Activated naive CD4-positive, alpha-beta T cell treated with anti-CD3 and anti-CD28 coated beads for 36 hours (primary cell): ENCODE measurements around the gene RNF213. TPM values are rescaled to one million over a fixed set of nuclear protein-coding genes. Genes with fewer than 3 reads are reported as not detected.

Experiments used
- CTCF ChIA-PET: fragments of 350-600 bp; sonication (Branson Sonifier 250); formaldehyde crosslinking; loops from one replicate; lab custom pipeline; 2021; ENCODE audit warnings: antibody characterized with exemption; lab: Charles Lee
- DNase-seq: peaks from one replicate; pipeline ENCODE4 v3.0.0-alpha.2; 2020
- H3K27ac Mint-ChIP-seq: one replicate; pipeline ENCODE4 v1.8.0; 2021; ENCODE audit warnings: mild to moderate bottlenecking, mixed read lengths
- H3K27me3 Mint-ChIP-seq: one replicate; pipeline ENCODE4 v1.8.0; 2021; ENCODE audit warnings: low read depth, mixed read lengths
- H3K36me3 Mint-ChIP-seq: one replicate; pipeline ENCODE4 v1.8.0; 2021; ENCODE audit warnings: low read depth, mixed read lengths
- H3K4me1 Mint-ChIP-seq: one replicate; pipeline ENCODE4 v1.8.0; 2021; ENCODE audit warnings: low read depth, mixed read lengths
- H3K4me3 Mint-ChIP-seq: one replicate; pipeline ENCODE4 v1.8.0; 2021; ENCODE audit warnings: mild to moderate bottlenecking, moderate library complexity, mixed read lengths
- H3K9me3 Mint-ChIP-seq: one replicate; pipeline ENCODE4 v1.8.0; 2021; ENCODE audit warnings: mixed read lengths
- intact Hi-C: fragments of 100-400 bp; cut with micrococcal nuclease; formaldehyde crosslinking; loops from one replicate; pipeline ENCODE4 v1.15.1; 2023
- total RNA-seq, 2 experiments: library from RNA; stranded (reverse); gene quantifications; one replicate each; pipeline ENCODE4 v1.2.3, GENCODE V29; 2021

Gene RNF213
- total RNA-seq, 2 experiments from 2014 or later: 234 to 250 TPM

DNA sequence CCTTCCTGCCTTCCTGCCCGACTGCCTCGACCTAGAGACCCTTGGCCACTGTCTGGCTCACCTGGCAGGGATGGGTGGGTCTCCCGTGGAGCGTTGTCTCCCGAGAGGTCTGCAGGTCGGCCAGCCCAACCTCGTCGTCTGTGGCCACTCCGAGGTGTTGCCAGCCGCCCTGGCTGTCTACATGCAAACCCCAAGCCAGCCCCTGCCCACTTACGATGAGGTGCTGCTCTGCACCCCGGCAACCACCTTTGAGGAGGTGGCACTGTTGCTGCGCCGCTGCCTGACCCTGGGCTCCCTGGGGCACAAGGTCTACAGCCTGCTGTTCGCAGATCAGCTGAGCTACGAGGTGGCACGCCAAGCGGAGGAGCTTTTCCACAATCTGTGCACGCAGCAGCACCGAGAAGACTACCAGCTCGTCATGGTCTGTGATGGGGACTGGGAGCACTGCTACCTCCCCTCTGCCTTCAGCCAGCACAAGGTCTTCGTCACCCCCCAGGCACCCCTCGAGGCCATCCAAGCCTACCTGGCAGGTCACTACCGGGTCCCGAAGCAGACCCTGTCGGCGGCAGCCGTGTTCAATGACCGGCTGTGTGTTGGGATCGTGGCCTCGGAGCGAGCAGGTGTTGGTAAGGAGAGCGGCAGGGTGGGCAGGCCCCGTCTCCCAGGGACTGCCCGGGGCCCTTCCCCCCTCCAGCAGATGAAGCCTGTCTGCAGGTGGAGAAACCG is 79.2 kb downstream of the RNF213 start:
- no peak overlapping the region for H3K4me3 Mint-ChIP-seq
- no peaks in the 10 kb centered on the region for H3K27me3 Mint-ChIP-seq
- H3K27ac Mint-ChIP-seq: no peak overlapping the region
- DNase-seq: no peak
- H3K4me1 Mint-ChIP-seq: no peaks in the 10 kb centered on the region
- H3K36me3 Mint-ChIP-seq: peaks cover 61% of the 10 kb centered on the region
- H3K9me3 Mint-ChIP-seq: no peaks in the 10 kb centered on the region
- intact Hi-C loops: no loop called here
- CTCF ChIA-PET: no interaction called here

DNA sequence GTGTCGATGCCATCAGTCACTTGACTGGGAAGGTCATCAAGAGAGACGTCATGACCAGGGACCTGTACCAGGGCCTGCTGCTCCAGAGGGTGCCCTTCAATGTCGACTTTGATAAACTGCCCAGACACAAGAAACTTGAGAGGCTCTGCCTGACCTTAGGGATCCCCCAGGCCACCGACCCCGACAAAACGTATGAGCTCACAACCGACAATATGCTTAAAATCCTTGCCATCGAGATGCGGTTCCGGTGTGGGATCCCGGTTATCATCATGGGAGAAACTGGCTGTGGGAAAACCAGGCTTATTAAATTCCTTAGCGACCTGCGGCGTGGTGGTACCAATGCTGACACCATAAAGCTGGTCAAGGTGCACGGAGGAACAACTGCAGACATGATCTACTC is 84.7 kb downstream of the RNF213 start:
- DNase-seq: no peak
- Mint-ChIP-seq H3K27ac (no peak overlapping the region), H3K27me3 (no peaks in the 10 kb centered on the region), H3K36me3 (peaks cover 72% of the 10 kb centered on the region), H3K9me3 (no peaks in the 10 kb centered on the region), H3K4me3 (no peak overlapping the region), H3K4me1 (peaks cover 17% of the 10 kb centered on the region)
- CTCF ChIA-PET: interaction anchor here (0.6 to 0.7 kb wide), 2 partner anchors 35 to 150 kb away, joined by 3 to 4 read pairs; no protein-coding TSS in a partner anchor
- intact Hi-C loops: no loop called here

DNA sequence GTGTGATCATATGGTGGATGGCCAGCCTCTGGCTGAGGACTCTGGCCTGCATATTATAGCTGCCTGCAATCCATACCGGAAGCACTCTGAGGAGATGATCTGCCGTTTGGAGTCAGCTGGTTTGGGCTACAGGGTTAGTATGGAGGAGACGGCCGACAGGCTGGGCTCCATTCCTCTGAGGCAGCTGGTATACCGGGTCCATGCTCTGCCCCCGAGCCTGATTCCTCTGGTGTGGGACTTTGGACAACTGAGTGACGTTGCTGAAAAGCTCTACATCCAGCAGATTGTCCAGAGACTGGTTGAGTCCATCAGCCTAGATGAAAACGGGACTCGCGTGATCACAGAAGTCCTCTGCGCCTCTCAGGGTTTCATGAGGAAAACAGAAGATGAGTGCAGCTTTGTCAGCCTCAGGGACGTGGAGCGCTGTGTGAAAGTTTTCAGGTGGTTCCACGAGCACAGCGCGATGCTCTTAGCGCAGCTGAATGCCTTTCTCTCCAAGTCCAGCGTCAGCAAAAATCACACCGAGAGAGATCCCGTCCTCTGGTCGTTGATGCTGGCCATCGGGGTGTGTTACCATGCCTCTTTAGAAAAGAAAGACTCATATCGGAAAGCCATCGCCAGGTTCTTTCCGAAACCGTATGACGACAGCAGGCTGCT is 85.3 kb downstream of the RNF213 start:
- Mint-ChIP-seq H3K27me3 (no peaks in the 10 kb centered on the region), H3K4me1 (peaks cover 17% of the 10 kb centered on the region), H3K27ac (no peak overlapping the region), H3K4me3 (no peak overlapping the region), H3K36me3 (peaks cover 74% of the 10 kb centered on the region), H3K9me3 (no peaks in the 10 kb centered on the region)
- intact Hi-C loops: no loop called here
- DNase-seq: no peak
- CTCF ChIA-PET: interaction anchor here (0.6 kb wide), 1 partner anchor 35 kb away, joined by 4 read pairs; no protein-coding TSS in a partner anchor

DNA sequence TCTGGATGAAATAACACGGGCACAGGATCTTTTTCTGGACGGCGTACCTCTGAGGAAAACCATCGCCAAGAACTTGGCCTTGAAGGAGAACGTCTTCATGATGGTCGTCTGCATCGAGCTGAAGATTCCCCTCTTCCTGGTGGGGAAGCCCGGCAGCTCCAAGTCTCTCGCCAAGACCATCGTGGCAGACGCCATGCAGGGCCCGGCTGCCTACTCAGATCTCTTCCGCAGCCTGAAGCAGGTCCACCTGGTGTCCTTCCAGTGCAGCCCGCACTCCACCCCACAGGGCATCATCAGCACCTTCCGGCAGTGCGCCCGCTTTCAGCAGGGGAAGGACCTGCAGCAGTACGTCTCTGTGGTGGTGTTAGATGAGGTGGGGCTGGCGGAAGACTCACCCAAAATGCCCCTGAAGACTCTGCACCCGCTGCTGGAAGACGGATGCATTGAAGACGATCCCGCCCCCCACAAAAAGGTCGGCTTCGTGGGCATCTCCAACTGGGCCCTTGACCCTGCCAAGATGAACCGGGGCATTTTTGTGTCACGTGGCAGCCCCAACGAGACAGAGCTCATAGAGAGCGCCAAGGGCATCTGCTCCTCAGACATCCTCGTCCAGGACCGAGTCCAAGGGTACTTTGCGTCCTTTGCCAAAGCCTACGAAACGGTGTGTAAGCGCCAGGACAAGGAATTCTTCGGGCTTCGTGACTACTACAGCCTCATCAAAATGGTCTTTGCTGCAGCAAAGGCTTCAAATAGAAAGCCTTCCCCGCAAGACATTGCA is 86.0 kb downstream of the RNF213 start:
- H3K9me3 Mint-ChIP-seq: no peaks in the 10 kb centered on the region
- peaks cover 74% of the 10 kb centered on the region for H3K36me3 Mint-ChIP-seq
- no peak overlapping the region for H3K4me3 Mint-ChIP-seq
- peaks cover 17% of the 10 kb centered on the region for H3K4me1 Mint-ChIP-seq
- intact Hi-C loops: no loop called here
- CTCF ChIA-PET: no interaction called here
- DNase-seq: no peak
- H3K27me3 Mint-ChIP-seq: no peaks in the 10 kb centered on the region
- H3K27ac Mint-ChIP-seq: no peak overlapping the region

DNA sequence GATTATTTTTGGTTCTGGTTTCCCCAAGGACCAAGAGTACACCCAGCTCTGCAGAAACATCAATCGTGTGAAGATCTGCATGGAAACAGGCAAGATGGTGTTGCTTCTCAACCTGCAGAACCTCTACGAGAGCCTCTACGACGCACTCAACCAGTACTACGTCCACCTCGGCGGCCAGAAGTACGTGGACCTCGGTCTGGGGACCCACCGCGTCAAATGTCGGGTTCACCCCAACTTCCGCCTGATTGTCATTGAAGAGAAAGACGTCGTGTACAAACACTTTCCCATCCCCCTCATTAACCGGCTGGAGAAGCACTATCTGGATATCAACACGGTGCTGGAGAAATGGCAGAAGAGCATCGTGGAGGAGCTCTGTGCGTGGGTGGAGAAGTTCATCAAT is 86.9 kb downstream of the RNF213 start:
- CTCF ChIA-PET: no interaction called here
- no peak overlapping the region for H3K27ac Mint-ChIP-seq
- DNase-seq: no peak
- H3K27me3 Mint-ChIP-seq: no peaks in the 10 kb centered on the region
- H3K9me3 Mint-ChIP-seq: no peaks in the 10 kb centered on the region
- no peak overlapping the region for H3K4me3 Mint-ChIP-seq
- peaks cover 17% of the 10 kb centered on the region for H3K4me1 Mint-ChIP-seq
- peaks cover 77% of the 10 kb centered on the region for H3K36me3 Mint-ChIP-seq
- intact Hi-C loops: no loop called here

DNA sequence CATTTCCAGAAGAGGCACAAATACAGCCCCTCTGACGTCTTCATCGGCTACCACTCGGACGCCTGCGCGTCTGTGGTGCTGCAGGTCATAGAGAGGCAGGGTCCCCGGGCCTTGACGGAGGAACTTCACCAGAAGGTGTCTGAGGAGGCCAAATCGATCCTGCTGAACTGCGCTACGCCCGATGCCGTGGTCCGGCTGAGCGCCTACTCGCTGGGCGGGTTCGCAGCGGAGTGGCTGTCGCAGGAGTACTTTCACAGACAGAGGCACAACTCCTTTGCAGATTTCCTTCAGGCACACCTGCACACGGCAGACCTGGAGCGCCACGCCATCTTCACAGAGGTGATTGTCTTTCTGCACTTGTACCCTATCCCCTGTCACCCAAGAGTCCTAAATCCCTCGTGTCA is 87.3 kb downstream of the RNF213 start:
- peaks cover 17% of the 10 kb centered on the region for H3K4me1 Mint-ChIP-seq
- no peak overlapping the region for H3K4me3 Mint-ChIP-seq
- CTCF ChIA-PET: no interaction called here
- peaks cover 77% of the 10 kb centered on the region for H3K36me3 Mint-ChIP-seq
- H3K9me3 Mint-ChIP-seq: no peaks in the 10 kb centered on the region
- DNase-seq: no peak
- no peaks in the 10 kb centered on the region for H3K27me3 Mint-ChIP-seq
- no peak overlapping the region for H3K27ac Mint-ChIP-seq
- intact Hi-C loops: no loop called here

DNA sequence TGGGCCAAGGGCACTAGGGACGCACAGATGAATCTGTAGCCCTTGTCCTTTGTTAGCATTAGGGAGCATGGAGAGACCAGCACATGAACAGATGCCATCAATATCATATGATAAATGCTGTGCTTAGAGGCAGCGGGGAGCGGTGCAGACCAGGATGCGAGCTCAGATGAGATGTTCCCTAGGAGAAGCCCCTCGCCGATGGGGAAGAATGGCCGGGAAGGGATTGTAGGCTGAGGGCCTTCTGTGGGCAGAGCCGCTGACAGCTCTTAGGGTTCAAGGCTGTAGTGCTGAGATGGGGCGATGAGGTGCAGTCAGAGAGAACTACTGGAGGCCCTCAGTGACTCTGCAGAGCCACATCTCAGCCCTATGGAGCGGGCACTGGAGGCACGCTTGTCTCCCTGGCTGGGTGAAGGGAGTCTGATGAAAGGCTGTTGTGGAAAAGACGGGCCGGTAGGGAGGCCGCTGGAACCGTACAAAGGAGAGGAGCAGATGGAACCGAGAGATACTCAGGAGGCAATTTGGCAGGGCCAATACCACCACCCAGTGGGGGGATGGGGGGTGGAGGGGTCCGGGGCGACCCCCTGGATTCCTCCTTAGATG is 88.0 kb downstream of the RNF213 start:
- H3K27me3 Mint-ChIP-seq: no peaks in the 10 kb centered on the region
- H3K4me3 Mint-ChIP-seq: no peak overlapping the region
- H3K27ac Mint-ChIP-seq: no peak overlapping the region
- DNase-seq: no peak
- peaks cover 74% of the 10 kb centered on the region for H3K36me3 Mint-ChIP-seq
- H3K4me1 Mint-ChIP-seq: peaks cover 17% of the 10 kb centered on the region
- CTCF ChIA-PET: no interaction called here
- intact Hi-C loops: no loop called here
- no peaks in the 10 kb centered on the region for H3K9me3 Mint-ChIP-seq

DNA sequence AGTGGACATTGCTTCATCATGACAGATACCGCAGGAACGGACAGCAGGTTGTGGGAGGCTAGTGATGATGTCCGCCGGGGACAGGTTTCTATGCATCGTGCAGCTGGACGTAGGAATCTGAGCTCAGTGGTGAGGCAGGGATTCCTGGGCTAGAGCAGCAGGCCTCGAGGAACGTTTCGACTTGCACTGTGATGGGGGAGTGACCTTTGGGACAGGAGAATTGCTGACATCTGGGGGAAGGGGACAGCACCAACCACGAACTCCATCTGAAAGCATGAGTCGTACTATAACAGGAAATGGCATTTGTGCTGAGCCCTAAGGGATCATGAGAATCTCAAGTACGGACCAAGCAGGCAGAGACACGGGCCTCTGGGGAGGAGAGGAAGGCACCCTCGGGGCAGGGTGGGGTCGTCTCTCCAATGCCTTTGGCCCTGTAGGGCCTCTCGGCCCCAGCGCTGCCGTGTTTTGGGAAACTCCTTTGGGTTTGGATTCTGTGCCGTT is 88.5 kb downstream of the RNF213 start:
- intact Hi-C loops: no loop called here
- no peaks in the 10 kb centered on the region for H3K27me3 Mint-ChIP-seq
- CTCF ChIA-PET: no interaction called here
- peaks cover 17% of the 10 kb centered on the region for H3K4me1 Mint-ChIP-seq
- peak overlapping the region; percentile 36 for H3K27ac Mint-ChIP-seq
- no peak for DNase-seq
- H3K4me3 Mint-ChIP-seq: no peak overlapping the region
- no peaks in the 10 kb centered on the region for H3K9me3 Mint-ChIP-seq
- peaks cover 72% of the 10 kb centered on the region for H3K36me3 Mint-ChIP-seq

DNA sequence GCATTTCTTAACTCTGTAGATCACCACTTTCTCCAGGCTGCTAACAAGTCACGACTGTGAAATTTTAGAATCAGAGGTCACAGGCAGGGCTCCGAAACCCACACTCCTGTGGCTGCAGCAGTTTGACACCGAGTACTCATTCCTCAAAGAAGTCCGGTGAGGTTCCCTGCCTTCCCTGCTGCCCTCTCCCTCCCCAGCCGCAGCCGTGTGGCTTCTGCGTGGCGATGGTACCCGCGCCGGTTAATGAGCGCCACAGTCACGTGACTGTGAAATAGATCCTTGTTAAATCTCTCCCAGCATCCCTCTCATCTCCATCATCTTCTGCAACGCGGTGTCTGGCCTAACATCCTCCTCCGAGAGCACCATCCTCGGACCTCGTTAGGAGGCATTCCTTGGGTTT is 89.1 kb downstream of the RNF213 start:
- Mint-ChIP-seq H3K27me3 (no peaks in the 10 kb centered on the region), H3K27ac (no peak overlapping the region), H3K4me1 (peaks cover 17% of the 10 kb centered on the region), H3K36me3 (peaks cover 69% of the 10 kb centered on the region), H3K4me3 (no peak overlapping the region), H3K9me3 (no peaks in the 10 kb centered on the region)
- DNase-seq: no peak
- intact Hi-C loops: no loop called here
- CTCF ChIA-PET: no interaction called here

DNA sequence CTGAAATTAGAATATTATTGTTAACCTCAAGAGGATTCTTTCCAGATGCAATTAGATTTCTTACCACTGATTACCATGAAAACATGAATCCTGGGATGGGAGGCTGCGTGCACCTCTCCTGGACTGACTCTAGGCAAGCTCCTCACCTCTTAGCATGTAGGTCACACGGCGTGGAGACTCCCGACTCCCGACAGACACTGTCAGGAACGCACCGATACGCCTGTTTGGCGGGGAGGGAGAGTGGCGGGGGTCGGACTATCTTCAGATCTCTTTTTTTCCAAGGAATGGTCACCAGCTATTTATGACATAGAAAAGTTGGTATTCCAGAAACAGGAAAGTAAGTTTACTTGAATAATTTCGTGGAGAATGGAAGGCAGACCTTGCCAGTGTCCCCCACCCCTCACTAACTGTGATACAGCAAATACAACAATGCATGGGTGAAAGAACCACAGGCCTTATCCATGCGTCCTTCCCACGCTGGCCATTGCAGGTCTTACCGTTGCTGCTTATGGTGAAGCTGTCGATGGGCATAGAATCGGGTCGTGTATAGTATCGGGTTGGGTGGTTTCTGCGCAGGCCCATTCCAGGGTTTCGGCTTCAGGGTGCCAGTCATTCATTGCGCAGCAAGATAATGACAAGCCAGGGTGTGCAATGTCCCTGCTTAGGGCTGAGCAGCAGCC is 91.7 kb downstream of the RNF213 start:
- Mint-ChIP-seq H3K4me1 (peaks cover 17% of the 10 kb centered on the region), H3K27ac (no peak overlapping the region), H3K36me3 (peaks cover 59% of the 10 kb centered on the region), H3K4me3 (no peak overlapping the region), H3K9me3 (no peaks in the 10 kb centered on the region), H3K27me3 (no peaks in the 10 kb centered on the region)
- no peak for DNase-seq
- CTCF ChIA-PET: no interaction called here
- intact Hi-C loops: no loop called here

DNA sequence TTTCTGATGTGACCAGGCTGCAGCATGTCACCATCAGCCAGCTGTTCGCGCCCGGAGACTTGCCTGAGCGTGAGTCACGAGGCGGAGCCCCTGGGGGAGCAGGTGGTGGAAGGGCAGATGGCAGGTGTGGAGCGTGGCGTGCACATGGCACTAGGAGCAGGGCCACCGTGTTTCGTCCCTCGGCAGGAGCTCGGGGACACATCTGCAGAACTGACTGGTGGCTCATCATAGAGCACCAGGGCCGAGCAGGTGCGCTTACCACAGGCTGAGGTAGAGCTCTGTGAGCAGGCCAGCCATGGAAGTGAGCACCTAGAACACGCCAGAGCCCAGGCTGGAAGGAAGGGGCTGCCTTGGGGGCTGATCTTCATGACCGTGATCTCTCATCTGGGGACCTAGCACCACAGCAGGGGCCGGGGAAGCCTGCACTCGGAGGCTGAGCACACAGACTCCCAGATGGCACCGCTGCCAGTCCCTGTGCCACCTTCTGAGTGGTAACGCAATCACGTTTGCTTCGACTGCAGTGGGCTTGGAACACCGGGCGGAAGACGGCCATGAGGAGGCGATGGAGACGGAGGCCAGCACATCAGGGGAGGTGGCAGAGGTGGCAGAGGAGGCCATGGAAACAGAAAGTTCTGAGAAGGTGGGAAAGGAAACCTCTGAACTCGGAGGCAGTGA is 92.5 kb downstream of the RNF213 start:
- CTCF ChIA-PET: no interaction called here
- Mint-ChIP-seq H3K4me1 (peaks cover 13% of the 10 kb centered on the region), H3K27me3 (no peaks in the 10 kb centered on the region), H3K9me3 (no peaks in the 10 kb centered on the region), H3K4me3 (no peak overlapping the region), H3K27ac (no peak overlapping the region), H3K36me3 (peaks cover 59% of the 10 kb centered on the region)
- intact Hi-C loops: no loop called here
- no peak for DNase-seq
